ENCODE data around the gene STON2.

- TF ChIP-seq POLR2AphosphoS5 (IDR thresholded peaks at IDR 0.05; ENCODE audit: low read depth, low read length) = no peak
- TF ChIP-seq REST (IDR thresholded peaks at IDR 0.05; ENCODE audit: insufficient read depth in 1 of 2, low read depth in 2 of 2, low read length in 1 of 2) = no peak
- no peak for TF ChIP-seq CTCF (IDR thresholded peaks at IDR 0.05)
- no peak for TF ChIP-seq SIN3A (IDR thresholded peaks at IDR 0.05; ENCODE audit: borderline replicate concordance, insufficient read depth, low read depth, low read length)
These were observed 59.9 kb downstream of the STON2 start for GRCh38 chr14:81340201-81340600.
